ENCODE results near the gene PPP6R3. TPM values are rescaled to one million over a fixed set of nuclear protein-coding genes. Genes with fewer than 3 reads are reported as not detected.
A peak's percentile ranks its signal among the peaks of the same experiment; 100 is the strongest.

The PPP6R3 gene
- total and polyA plus RNA-seq, 2 of the 8 experiments (the other 6 are each of a cell fraction or from before 2014, with no cell fraction given): 44.6 to 150 TPM

GRCh38 chr11:68413591-68413999, 47.0 kb upstream of the PPP6R3 start:
- Histone ChIP-seq H2AK5ac (ENCODE audit: low read depth, low read length) (no peak overlapping the region), H3K27me3 (replicated peaks in 1 of 4; ENCODE audit: control insufficient read depth in 3 of 4, extremely low read depth in 1 of 4, insufficient read depth in 3 of 4, low read length in 3 of 4) (no peaks in the 10 kb centered on the region), H4K91ac (replicated peaks; ENCODE audit: insufficient read length, low read length) (no peak overlapping the region), H3K79me2 (ENCODE audit: control insufficient read depth in 1 of 2, insufficient read depth in 2 of 2, low read length in 2 of 2) (no peaks in the 10 kb centered on the region), H3K18ac (ENCODE audit: extremely low read depth, low read length) (no peak overlapping the region), H3K4ac (replicated peaks; ENCODE audit: insufficient read length, low read depth, low read length) (no peak overlapping the region), H3K4me1 (replicated peaks in 1 of 4; ENCODE audit: control insufficient read depth in 3 of 4, insufficient read depth in 4 of 4, low read length in 3 of 4) (no peaks in the 10 kb centered on the region), H3K27ac (ENCODE audit: low read depth, low read length) (no peak overlapping the region), H4K20me1 (replicated peaks in 1 of 2; ENCODE audit: control insufficient read depth in 1 of 2, insufficient read depth in 2 of 2, low read length in 2 of 2) (peaks cover 0 to 5% of the 10 kb centered on the region in 2 experiments), H4K8ac (ENCODE audit: extremely low read depth, insufficient read depth, low read length) (peak overlapping the region; percentile 25), H3K56ac (replicated peaks; ENCODE audit: insufficient read length, low read depth, low read length) (no peak overlapping the region), H3K4me3 (ENCODE audit: extremely low read depth in 1 of 4, insufficient read depth in 2 of 4, low read depth in 3 of 4, low read length in 4 of 4) (no peak overlapping the region), H2BK15ac (ENCODE audit: low read length) (no peak overlapping the region), H2AFZ (ENCODE audit: low read length) (no peak overlapping the region), H3K23me2 (ENCODE audit: low read depth, low read length) (no peaks in the 10 kb centered on the region), H3K36me3 (ENCODE audit: control insufficient read depth in 2 of 4, insufficient read depth in 4 of 4, low read length in 3 of 4) (peaks cover 9 to 40% (median 27%) of the 10 kb centered on the region in 4 experiments; a peak in 7 of 8 replicates), H3K9me3 (ENCODE audit: insufficient read depth in 2 of 2, low read depth in 1 of 2, low read length in 1 of 2) (no peaks in the 10 kb centered on the region), H3K79me1 (ENCODE audit: low read depth, low read length) (no peaks in the 10 kb centered on the region; the same call in 1 of the 2 replicates), H2BK20ac (ENCODE audit: low read length) (no peak overlapping the region), H3K14ac (ENCODE audit: insufficient read length) (no peak overlapping the region), H3K9ac (replicated peaks in 1 of 4; ENCODE audit: extremely low read depth in 1 of 4, low read depth in 3 of 4, low read length in 3 of 4) (no peak overlapping the region), H4K5ac (ENCODE audit: insufficient read length, low read depth, low read length) (no peak overlapping the region), H2BK120ac (replicated peaks; ENCODE audit: low read depth, low read length) (no peak overlapping the region), H2BK12ac (ENCODE audit: low read depth, low read length) (no peak overlapping the region), H2BK5ac (ENCODE audit: low read depth, low read length) (no peak overlapping the region), H3K4me2 (ENCODE audit: insufficient read depth in 1 of 2, low read depth in 2 of 2, low read length in 2 of 2) (no peak overlapping the region), H3K23ac (ENCODE audit: insufficient read length) (no peak overlapping the region)
- no peak for DNase-seq (ENCODE audit: low read depth in 1 of 2, low spot score in 2 of 2)
- ChIA-PET CTCF (ENCODE audit: partially characterized antibody) (interaction anchor here (1.3 kb wide), 1 partner anchor 13 kb away, joined by 3 read pairs; no protein-coding TSS in a partner anchor), POLR2A (ENCODE audit: partially characterized antibody) (no interaction called here)
- no peak for FAIRE-seq
- 97% methylated on average over 27 of the region's 27 CpGs; no CpG with 5 or more reads in 1 of the 2 experiments for WGBS, 2 experiments (ENCODE audit: extremely low coverage in 1 of 2, insufficient coverage in 1 of 2, insufficient read length in 1 of 2, insufficient replicate concordance in 2 of 2, low coverage in 1 of 2, low lambda C conversion rate in 2 of 2, missing lambda C conversion rate in 1 of 2)
- TF ChIP-seq CTBP2 (IDR thresholded peaks at IDR 0.05; ENCODE audit: borderline replicate concordance, insufficient read depth, insufficient read length, low read length) (no peak), RXRA (IDR thresholded peaks at IDR 0.05; ENCODE audit: insufficient read depth, low read depth, low read length) (no peak), SRF (IDR thresholded peaks at IDR 0.05; ENCODE audit: low read depth, low read length) (no peak), EGR1 (IDR thresholded peaks at IDR 0.05; ENCODE audit: borderline replicate concordance, low read depth, low read length) (no peak), YY1 (IDR thresholded peaks at IDR 0.05; ENCODE audit: low read depth, low read length) (no peak), RNF2 (IDR thresholded peaks at IDR 0.05; ENCODE audit: borderline replicate concordance, low read depth, low read length, missing control alignments, poor library complexity, severe bottlenecking) (no peak), GTF2F1 (IDR thresholded peaks at IDR 0.05; ENCODE audit: borderline replicate concordance, low read depth, low read length) (no peak), JUN (IDR thresholded peaks at IDR 0.05; ENCODE audit: low read depth, low read length) (no peak), CHD1 (IDR thresholded peaks at IDR 0.05; ENCODE audit: low read depth, low read length) (no peak), RBBP5 (IDR thresholded peaks at IDR 0.05; ENCODE audit: borderline replicate concordance, low read depth, low read length) (no peak), ZNF274 (IDR thresholded peaks at IDR 0.05; ENCODE audit: borderline replicate concordance, extremely low read depth, low read length) (no peak), TEAD4 (IDR thresholded peaks at IDR 0.05; ENCODE audit: low read depth, low read length) (no peak), PHF8 (conservative IDR thresholded peaks at IDR 0.05; ENCODE audit: low read depth, low read length) (no peak), CHD2 (IDR thresholded peaks at IDR 0.05; ENCODE audit: low read length) (no peak), TAF1 (IDR thresholded peaks at IDR 0.05; ENCODE audit: low read depth, low read length) (no peak)
